GM19395 (cell line): ENCODE data around the gene UTP14A.
"Not testable (repeated sequence)": the region's sequence is repeated elsewhere in the genome, so short reads cannot be mapped to it uniquely, and the experiment has no call there.

ENCODE experiments used
- ATAC-seq: cut with Tn5 transposase; IDR thresholded peaks from one replicate; pipeline ENCODE4 v1.9.1; 2021; ENCODE audit warnings: mild to moderate bottlenecking, moderate library complexity; ENCODE audit not compliant: unreplicated experiment

The UTP14A gene, protein sequence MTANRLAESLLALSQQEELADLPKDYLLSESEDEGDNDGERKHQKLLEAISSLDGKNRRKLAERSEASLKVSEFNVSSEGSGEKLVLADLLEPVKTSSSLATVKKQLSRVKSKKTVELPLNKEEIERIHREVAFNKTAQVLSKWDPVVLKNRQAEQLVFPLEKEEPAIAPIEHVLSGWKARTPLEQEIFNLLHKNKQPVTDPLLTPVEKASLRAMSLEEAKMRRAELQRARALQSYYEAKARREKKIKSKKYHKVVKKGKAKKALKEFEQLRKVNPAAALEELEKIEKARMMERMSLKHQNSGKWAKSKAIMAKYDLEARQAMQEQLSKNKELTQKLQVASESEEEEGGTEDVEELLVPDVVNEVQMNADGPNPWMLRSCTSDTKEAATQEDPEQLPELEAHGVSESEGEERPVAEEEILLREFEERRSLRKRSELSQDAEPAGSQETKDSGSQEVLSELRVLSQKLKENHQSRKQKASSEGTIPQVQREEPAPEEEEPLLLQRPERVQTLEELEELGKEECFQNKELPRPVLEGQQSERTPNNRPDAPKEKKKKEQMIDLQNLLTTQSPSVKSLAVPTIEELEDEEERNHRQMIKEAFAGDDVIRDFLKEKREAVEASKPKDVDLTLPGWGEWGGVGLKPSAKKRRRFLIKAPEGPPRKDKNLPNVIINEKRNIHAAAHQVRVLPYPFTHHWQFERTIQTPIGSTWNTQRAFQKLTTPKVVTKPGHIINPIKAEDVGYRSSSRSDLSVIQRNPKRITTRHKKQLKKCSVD

GRCh38 chrX:129905787-129906580, at the start of gene UTP14A:
Gene UTP14A, plus strand, starts transcription at chrX:129906164. Its CDS starts 47 bp downstream, at chrX:129906211.
- ATAC-seq = peak; percentile 98

GRCh38 chrX:129859134-129859533, 46.8 kb upstream of the UTP14A start:
- ATAC-seq = not testable (repeated sequence)

GRCh38 chrX:129866321-129866720, 39.6 kb upstream of the UTP14A start:
- ATAC-seq = not testable (repeated sequence)

- no peak for ATAC-seq
These were observed 33.4 kb upstream of the UTP14A start for GRCh38 chrX:129872524-129872923.

DNA sequence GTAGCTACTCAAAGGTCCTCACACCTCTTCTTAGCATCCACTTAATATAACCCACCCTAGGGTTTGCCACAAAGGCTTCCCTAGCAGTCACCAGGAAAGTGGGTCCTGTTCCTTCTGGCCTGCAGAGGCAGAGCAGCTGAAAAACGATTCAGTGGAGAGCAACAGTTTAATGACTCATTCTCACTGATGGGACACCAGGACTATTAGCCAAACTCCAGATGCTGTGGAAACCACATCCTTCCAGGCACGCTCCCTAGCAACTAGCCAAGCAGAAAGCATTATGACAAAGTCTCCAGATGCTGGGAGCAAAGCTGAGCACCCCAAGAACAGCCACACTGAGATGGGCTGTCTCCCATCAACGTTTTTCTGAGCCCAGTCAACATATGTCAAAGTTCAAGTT, 30.3 kb upstream of the UTP14A start:
- no peak for ATAC-seq

DNA sequence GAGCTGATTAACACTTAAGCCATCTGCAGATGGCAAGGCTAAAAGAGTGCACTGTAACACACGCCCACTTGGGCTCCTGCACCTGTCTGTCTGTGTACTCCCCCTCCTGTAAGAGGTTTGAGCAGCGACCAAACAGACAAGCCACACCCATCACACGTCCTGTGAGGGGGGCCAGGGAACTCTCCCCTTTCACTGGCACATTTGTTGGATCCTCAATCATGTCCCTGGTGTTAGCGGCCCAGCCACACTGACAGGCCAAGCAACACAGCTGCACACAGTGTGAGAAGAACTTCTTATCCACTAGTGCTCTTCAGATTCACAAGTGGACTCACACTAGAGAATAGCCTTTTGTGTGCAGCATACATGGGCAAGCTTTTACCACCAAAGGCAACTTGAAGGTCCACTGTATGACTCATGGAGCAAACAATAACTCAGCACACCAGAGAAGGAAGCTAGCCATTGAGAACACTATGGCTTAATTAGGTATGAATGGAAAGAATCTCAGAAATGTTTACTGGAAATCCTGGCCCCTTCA, 29.1 kb upstream of the UTP14A start:
- no peak for ATAC-seq

GRCh38 chrX:129877401-129877800, 28.6 kb upstream of the UTP14A start:
- ATAC-seq = no peak

- no peak for ATAC-seq
These were observed 5.9 kb upstream of the UTP14A start for GRCh38 chrX:129900054-129900453.

DNA sequence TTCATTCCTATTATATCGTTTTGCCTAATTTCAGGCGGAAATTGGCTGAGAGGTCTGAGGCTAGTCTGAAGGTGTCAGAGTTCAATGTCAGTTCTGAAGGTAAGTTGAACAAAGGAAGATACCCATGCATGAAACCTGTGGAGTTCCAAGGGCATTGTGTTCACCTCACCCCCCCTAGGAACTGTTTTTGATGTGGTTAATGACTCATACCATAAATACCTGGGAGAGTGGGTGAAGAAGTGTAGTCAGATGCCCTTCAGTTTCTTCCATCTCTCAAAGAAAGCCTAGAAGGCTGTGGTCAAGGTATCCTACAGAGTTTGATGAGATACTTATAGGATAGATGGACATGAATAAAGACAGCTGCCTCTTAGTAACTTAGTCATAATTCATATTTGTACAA, 2.7 kb downstream of the UTP14A start:
- no peak for ATAC-seq

- ATAC-seq = peak; percentile 76
These were observed 19.5 kb downstream of the UTP14A start for GRCh38 chrX:129925305-129926092.

DNA sequence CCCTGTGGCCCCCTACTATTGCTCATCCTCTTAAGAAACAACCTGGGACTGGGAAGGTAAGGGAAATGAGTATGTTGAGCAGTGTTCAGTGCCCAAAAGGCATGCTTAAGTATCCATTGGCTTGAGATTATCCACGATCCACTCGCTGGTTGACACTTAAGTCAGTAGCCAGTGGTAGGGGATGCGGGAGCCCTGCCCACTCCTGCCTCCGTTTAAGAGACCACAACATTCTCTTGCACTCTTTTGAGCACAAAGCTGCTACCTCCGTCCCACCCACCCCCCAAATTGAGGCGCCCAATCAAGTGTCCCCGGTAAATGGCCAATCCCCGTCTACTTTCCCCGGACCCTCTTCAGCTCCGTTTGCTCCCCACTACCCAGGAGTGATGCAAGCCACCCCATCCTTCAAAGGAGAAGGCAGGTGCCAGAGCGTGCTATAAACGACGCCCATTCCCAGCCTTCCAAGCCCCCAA, 25.0 kb downstream of the UTP14A start:
- peak; percentile 15 for ATAC-seq

GRCh38 chrX:129931411-129932015, 25.5 kb downstream of the UTP14A start:
- ATAC-seq = peak; percentile 73

- peak; percentile 43 for ATAC-seq
These were observed 26.3 kb downstream of the UTP14A start for GRCh38 chrX:129932016-129932820.

- ATAC-seq = no peak
These were observed 26.9 kb downstream of the UTP14A start for GRCh38 chrX:129932821-129933321.

DNA sequence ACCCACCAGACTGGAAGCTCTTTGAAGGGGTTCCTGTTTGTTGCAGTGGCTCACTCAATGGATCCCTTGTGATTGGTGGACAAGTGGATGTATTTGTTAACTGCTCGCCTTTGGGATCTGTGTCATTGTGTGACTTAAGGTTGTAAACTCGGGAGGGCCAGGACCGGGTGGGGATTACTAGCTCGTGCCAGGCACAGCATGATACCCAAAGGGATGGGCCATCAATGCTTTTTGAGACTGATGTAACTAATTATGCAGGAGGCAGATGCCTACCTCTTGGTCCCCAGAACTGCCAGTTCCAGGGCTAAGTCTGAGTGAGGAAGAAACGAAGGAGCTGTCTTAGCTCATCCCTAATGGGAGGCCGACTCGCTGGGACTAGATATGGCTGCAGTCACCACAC, 27.7 kb downstream of the UTP14A start:
- ATAC-seq = no peak

GRCh38 chrX:129934461-129934860, 28.5 kb downstream of the UTP14A start:
- ATAC-seq = no peak

- no peak for ATAC-seq
These were observed 29.0 kb downstream of the UTP14A start for GRCh38 chrX:129934952-129935351.

- ATAC-seq = no peak
These were observed 32.1 kb downstream of the UTP14A start for GRCh38 chrX:129938081-129938480.

GRCh38 chrX:129939986-129940385, 34.0 kb downstream of the UTP14A start:
- ATAC-seq = no peak
